A549 (cell line): ENCODE measurements around the gene FER1L5. TPM values are rescaled to one million over a fixed set of nuclear protein-coding genes. Genes with fewer than 3 reads are reported as not detected.

Experiments used
- ATAC-seq, 2 experiments: fragments of 200-7000 bp in 1 of 2; fragments of >200 bp in 1 of 2; cut with Nextera tagmentation in 1 of 2; cut with Tn5 transposase in 1 of 2; 3 replicates each; pipeline versions ENCODE4 v1.8.0 to v1.9.1; 2018 to 2020; ENCODE audit warnings: mild to moderate bottlenecking in 1 of 2, moderate library complexity in 1 of 2
- CTCF ChIA-PET: fragments of 300-600 bp; sonication (Branson Sonifier 250); formaldehyde crosslinking; extraction: SDS; loops from one replicate; lab custom pipeline; 2021; ENCODE audit warnings: antibody characterized with exemption, inconsistent platforms; lab: Yijun Ruan, JAX
- POLR2A ChIA-PET: fragments of 350-600 bp; formaldehyde crosslinking; extraction: SDS; loops from one replicate; lab custom pipeline; 2021; ENCODE audit warnings: antibody characterized with exemption, inconsistent platforms; lab: Yijun Ruan, JAX
- DNase-seq, 2 experiments: peaks; one replicate each; pipeline versions ENCODE4 v3.0.0 to v3.0.0-alpha.2; 2011 to 2016; ENCODE audit warnings: low read depth in 1 of 2, low spot score in 1 of 2
- FAIRE-seq: peaks from 2 replicates; lab custom pipeline; 2011; peaks lifted over from hg19 to GRCh38; lab: Jason Lieb, UNC
- H3K27ac ChIP-seq, 2 experiments: fragments of >200 bp; sonication (Bioruptor Twin); formaldehyde crosslinking; 3 replicates each; pipeline ENCODE4 v1.5.1; 2016 to 2017
- H3K4me1 ChIP-seq: fragments of >200 bp; sonication (Bioruptor Twin); formaldehyde crosslinking; 3 replicates; pipeline ENCODE4 v1.6.1; 2016
- H3K4me2 ChIP-seq: fragments of >200 bp; sonication (Bioruptor Twin); formaldehyde crosslinking; 3 replicates; pipeline ENCODE4 v1.6.1; 2016
- H3K4me3 ChIP-seq: fragments of >200 bp; sonication (Bioruptor Twin); formaldehyde crosslinking; 3 replicates; pipeline ENCODE4 v1.5.1; 2016
- H3K9me3 ChIP-seq: fragments of >200 bp; sonication (Bioruptor Twin); formaldehyde crosslinking; 3 replicates; pipeline ENCODE4 v1.6.1; 2016
- CBX8 ChIP-seq: fragments of 200-600 bp; sonication (generic); IDR thresholded peaks from 2 replicates; pipeline ENCODE4 v1.6.1; 2016
- CHD2 ChIP-seq: fragments of 150-350 bp; IDR thresholded peaks from 2 replicates; pipeline ENCODE4 v1.6.1; 2014; ENCODE audit warnings: low read length; ENCODE audit not compliant: partially characterized antibody
- CHD4 ChIP-seq: fragments of 200-600 bp; sonication (generic); IDR thresholded peaks from 2 replicates; pipeline ENCODE4 v1.6.1; 2016; ENCODE audit warnings: antibody characterized with exemption, mild to moderate bottlenecking, borderline replicate concordance
- EHMT2 ChIP-seq: fragments of 200-600 bp; sonication (generic); IDR thresholded peaks from 2 replicates; pipeline ENCODE4 v1.6.1; 2016; ENCODE audit warnings: antibody characterized with exemption, low read depth, mild to moderate bottlenecking, moderate library complexity
- HDAC2 ChIP-seq: fragments of 200-600 bp; sonication (generic); IDR thresholded peaks from 2 replicates; pipeline ENCODE4 v1.6.1; 2016
- HOXA7 ChIP-seq: fragments of 250-450 bp; sonication (Bioruptor Pico); IDR thresholded peaks from 2 replicates; pipeline ENCODE4 v1.5.0; 2020; ENCODE audit warnings: mild to moderate bottlenecking, moderate library complexity
- HOXB5 ChIP-seq: fragments of 250-450 bp; sonication (Bioruptor Pico); IDR thresholded peaks from 2 replicates; pipeline ENCODE4 v1.5.0; 2020; ENCODE audit warnings: mild to moderate bottlenecking, moderate library complexity
- JUNB ChIP-seq: fragments of >200 bp; sonication (Bioruptor Twin); formaldehyde crosslinking; IDR thresholded peaks from 2 replicates; pipeline ENCODE4 v1.6.1; 2016
- NPAS2 ChIP-seq: fragments of 250-450 bp; sonication (Bioruptor Pico); IDR thresholded peaks from 2 replicates; pipeline ENCODE4 v1.8.0; 2022; ENCODE audit warnings: mild to moderate bottlenecking, moderate library complexity, borderline replicate concordance
- RARB ChIP-seq: fragments of 250-450 bp; sonication (Bioruptor Pico); IDR thresholded peaks from 2 replicates; pipeline ENCODE4 v1.8.0; 2021; ENCODE audit warnings: mild to moderate bottlenecking, moderate library complexity
- TP53 ChIP-seq: fragments of 250-450 bp; sonication (Bioruptor Pico); IDR thresholded peaks from 2 replicates; pipeline ENCODE4 v1.5.0; 2021; ENCODE audit warnings: mild to moderate bottlenecking, moderate library complexity
- ZFP36 ChIP-seq: fragments of 450-650 bp; IDR thresholded peaks from 2 replicates; pipeline ENCODE4 v1.6.1; 2014; ENCODE audit warnings: borderline replicate concordance; ENCODE audit not compliant: partially characterized antibody
- ZSCAN20 ChIP-seq: fragments of 250-450 bp; sonication (Bioruptor Pico); IDR thresholded peaks from 2 replicates; pipeline ENCODE4 v1.8.0; 2022; ENCODE audit warnings: mild to moderate bottlenecking, moderate library complexity
- WGBS: methylation state at CpG from one replicate; pipeline ENCODE4 v1.1.6; 2017; ENCODE audit errors: missing lambda C conversion rate; 5-methylcytosine and 5-hydroxymethylcytosine counted together
- polyA plus RNA-seq, 4 experiments: library from polyadenylated mRNA; depleted of rRNA in 3 of 4; stranded (reverse); fragments of >200 nt; fragmentation: RNase III in 1 of 4; extraction: RNeasy Plus Mini Kit Qiagen cat#74134 plus additional on column Dnase treatment in 1 of 4; gene quantifications; 2 replicates in 3 of 4; 3 replicates in 1 of 4; pipeline ENCODE4 v1.2.3, GENCODE V29; 2011 to 2017
- TF ChIP-seq, protein P1 (sequence below): fragments of >200 bp; sonication (Bioruptor Twin); formaldehyde crosslinking; IDR thresholded peaks from 3 replicates; pipeline ENCODE4 v1.6.1; 2016
- TF ChIP-seq, protein P2 (sequence below): IDR thresholded peaks from 2 replicates; pipeline ENCODE4 v1.6.1; 2012; ENCODE audit warnings: low read depth, borderline replicate concordance
- TF ChIP-seq, protein P3 (sequence below): fragments of >200 bp; sonication (Bioruptor Twin); formaldehyde crosslinking; IDR thresholded peaks from 2 replicates; pipeline ENCODE4 v1.6.1; 2016
- TF ChIP-seq, protein P4 (sequence below): fragments of >200 bp; sonication (Bioruptor Twin); formaldehyde crosslinking; IDR thresholded peaks from 3 replicates; pipeline ENCODE4 v1.5.1; 2016
- TF ChIP-seq, protein P5 (sequence below): fragments of 450-650 bp; IDR thresholded peaks from 2 replicates; pipeline ENCODE4 v1.6.1; 2014; ENCODE audit warnings: antibody characterized with exemption
- TF ChIP-seq, protein P6 (sequence below): fragments of 250-450 bp; sonication (Bioruptor Pico); IDR thresholded peaks from 2 replicates; pipeline ENCODE4 v1.5.0; 2021; ENCODE audit warnings: mild to moderate bottlenecking, moderate library complexity, borderline replicate concordance
- TF ChIP-seq, protein P7 (sequence below): fragments of 150-350 bp; IDR thresholded peaks from 2 replicates; pipeline ENCODE4 v1.6.1; 2014; ENCODE audit warnings: low read depth, mild to moderate bottlenecking, low read length

FER1L5 gene
- polyA plus RNA-seq, 2 of the 4 experiments (the other 2 are of a cell fraction), result 0.01 TPM; not detected in 1

DNA sequence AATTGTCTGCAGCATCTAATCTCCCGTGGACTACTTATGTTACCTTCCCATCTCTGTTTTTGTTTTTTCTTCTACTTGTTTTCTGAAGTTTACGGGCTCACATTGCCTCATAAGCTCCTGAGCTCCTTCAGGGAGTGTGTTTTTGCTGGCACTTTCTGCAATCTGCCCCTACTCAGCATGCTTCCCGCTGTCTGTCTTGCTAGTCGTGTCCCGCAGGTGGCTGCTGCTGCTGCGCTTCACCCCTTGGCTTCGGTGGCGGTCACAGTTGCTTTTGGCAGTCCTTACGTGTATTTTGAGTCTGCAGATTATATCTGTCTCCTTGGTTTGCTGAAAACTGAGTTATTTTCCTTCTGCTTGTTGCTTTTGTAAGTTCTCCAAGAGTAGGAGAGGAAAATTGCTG, 37.3 kb downstream of the FER1L5 start:
- POLR2A ChIA-PET, result no interaction called here
- no peak overlapping the region for H3K4me3 ChIP-seq
- FAIRE-seq, result no peak

DNA sequence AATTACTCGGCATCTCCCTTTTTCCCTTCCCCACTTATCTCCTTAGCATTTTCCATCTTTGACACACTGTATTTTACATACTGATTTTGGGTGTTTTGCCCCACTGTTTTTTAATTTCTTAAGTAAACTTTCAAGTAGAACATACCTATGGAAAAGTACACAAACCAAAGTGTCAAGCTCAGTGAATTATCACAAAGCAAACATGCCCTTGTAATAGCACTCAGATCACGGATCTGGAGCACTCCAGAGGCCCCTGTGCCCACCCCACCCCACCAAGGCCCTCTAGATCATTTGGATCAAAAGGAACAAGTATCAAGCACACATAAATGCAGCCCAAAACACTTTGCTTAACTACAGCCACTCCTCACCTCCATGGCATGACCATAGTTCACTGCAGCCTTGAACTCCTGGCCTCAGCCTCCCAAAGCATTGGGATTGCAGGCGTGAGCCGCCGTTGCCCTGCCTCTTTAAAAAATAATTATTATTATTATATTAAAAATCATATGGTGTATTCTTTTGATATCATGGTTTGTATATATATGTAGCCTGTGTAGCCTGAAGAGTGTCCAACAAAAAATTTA, 38.1 kb downstream of the FER1L5 start:
- ATAC-seq, result no peak
- H3K9me3 ChIP-seq, result no peaks in the 10 kb centered on the region
- TF ChIP-seq, protein P1, sequence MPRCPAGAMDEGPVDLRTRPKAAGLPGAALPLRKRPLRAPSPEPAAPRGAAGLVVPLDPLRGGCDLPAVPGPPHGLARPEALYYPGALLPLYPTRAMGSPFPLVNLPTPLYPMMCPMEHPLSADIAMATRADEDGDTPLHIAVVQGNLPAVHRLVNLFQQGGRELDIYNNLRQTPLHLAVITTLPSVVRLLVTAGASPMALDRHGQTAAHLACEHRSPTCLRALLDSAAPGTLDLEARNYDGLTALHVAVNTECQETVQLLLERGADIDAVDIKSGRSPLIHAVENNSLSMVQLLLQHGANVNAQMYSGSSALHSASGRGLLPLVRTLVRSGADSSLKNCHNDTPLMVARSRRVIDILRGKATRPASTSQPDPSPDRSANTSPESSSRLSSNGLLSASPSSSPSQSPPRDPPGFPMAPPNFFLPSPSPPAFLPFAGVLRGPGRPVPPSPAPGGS, result no peak
- TF ChIP-seq, protein P2, sequence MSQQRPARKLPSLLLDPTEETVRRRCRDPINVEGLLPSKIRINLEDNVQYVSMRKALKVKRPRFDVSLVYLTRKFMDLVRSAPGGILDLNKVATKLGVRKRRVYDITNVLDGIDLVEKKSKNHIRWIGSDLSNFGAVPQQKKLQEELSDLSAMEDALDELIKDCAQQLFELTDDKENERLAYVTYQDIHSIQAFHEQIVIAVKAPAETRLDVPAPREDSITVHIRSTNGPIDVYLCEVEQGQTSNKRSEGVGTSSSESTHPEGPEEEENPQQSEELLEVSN, result no peak
- TF ChIP-seq HDAC2, result no peak
- no peak for TF ChIP-seq ZFP36
- TF ChIP-seq CHD4, result no peak
- TF ChIP-seq HOXA7 (CRISPR knock-in tag), result no peak
- TF ChIP-seq, protein P3, sequence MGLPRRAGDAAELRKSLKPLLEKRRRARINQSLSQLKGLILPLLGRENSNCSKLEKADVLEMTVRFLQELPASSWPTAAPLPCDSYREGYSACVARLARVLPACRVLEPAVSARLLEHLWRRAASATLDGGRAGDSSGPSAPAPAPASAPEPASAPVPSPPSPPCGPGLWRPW, result no peak
- TF ChIP-seq, protein P4, sequence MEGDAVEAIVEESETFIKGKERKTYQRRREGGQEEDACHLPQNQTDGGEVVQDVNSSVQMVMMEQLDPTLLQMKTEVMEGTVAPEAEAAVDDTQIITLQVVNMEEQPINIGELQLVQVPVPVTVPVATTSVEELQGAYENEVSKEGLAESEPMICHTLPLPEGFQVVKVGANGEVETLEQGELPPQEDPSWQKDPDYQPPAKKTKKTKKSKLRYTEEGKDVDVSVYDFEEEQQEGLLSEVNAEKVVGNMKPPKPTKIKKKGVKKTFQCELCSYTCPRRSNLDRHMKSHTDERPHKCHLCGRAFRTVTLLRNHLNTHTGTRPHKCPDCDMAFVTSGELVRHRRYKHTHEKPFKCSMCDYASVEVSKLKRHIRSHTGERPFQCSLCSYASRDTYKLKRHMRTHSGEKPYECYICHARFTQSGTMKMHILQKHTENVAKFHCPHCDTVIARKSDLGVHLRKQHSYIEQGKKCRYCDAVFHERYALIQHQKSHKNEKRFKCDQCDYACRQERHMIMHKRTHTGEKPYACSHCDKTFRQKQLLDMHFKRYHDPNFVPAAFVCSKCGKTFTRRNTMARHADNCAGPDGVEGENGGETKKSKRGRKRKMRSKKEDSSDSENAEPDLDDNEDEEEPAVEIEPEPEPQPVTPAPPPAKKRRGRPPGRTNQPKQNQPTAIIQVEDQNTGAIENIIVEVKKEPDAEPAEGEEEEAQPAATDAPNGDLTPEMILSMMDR, result no peak
- TF ChIP-seq HOXB5 (CRISPR knock-in tag), result no peak
- TF ChIP-seq, protein P5, sequence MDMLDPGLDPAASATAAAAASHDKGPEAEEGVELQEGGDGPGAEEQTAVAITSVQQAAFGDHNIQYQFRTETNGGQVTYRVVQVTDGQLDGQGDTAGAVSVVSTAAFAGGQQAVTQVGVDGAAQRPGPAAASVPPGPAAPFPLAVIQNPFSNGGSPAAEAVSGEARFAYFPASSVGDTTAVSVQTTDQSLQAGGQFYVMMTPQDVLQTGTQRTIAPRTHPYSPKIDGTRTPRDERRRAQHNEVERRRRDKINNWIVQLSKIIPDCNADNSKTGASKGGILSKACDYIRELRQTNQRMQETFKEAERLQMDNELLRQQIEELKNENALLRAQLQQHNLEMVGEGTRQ, result no peak
- TF ChIP-seq EHMT2, result no peak
- TF ChIP-seq, protein P6, sequence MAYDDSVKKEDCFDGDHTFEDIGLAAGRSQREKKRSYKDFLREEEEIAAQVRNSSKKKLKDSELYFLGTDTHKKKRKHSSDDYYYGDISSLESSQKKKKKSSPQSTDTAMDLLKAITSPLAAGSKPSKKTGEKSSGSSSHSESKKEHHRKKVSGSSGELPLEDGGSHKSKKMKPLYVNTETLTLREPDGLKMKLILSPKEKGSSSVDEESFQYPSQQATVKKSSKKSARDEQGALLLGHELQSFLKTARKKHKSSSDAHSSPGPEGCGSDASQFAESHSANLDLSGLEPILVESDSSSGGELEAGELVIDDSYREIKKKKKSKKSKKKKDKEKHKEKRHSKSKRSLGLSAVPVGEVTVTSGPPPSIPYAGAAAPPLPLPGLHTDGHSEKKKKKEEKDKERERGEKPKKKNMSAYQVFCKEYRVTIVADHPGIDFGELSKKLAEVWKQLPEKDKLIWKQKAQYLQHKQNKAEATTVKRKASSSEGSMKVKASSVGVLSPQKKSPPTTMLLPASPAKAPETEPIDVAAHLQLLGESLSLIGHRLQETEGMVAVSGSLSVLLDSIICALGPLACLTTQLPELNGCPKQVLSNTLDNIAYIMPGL (CRISPR knock-in tag), result no peak
- TF ChIP-seq, all 56 proteins: peak for 0
- FAIRE-seq (no peak), DNase-seq (no peak)
- ChIA-PET POLR2A (no interaction called here), CTCF (no interaction called here)
- peak overlapping the region in 1 of 2 experiments; percentile 19; a peak in 1 of 6 replicates for H3K27ac ChIP-seq
- peaks cover 9% of the 10 kb centered on the region for H3K4me1 ChIP-seq
- WGBS, result 71% methylated on average over 5 of the region's 5 CpGs
- peak overlapping the region; percentile 37; the same call in 1 of the 3 replicates for H3K4me2 ChIP-seq
- H3K4me3 ChIP-seq, result no peak overlapping the region

More for the DNA sequence above, 37.3 kb downstream of the FER1L5 start:
- H3K4me2 ChIP-seq, result no peak overlapping the region; the same call in 2 of the 3 replicates
- DNase-seq (no peak), ATAC-seq (no peak)
- 80% methylated on average over 9 of the region's 9 CpGs for WGBS
- H3K27ac ChIP-seq, result no peak overlapping the region
- H3K4me1 ChIP-seq, result peaks cover 9% of the 10 kb centered on the region
- no peaks in the 10 kb centered on the region for H3K9me3 ChIP-seq
- TF ChIP-seq RARB (CRISPR knock-in tag) (no peak), CHD4 (no peak), ZSCAN20 (CRISPR knock-in tag) (no peak)
- TF ChIP-seq, all 56 proteins: peak for 0
- CTCF ChIA-PET, result no interaction called here

DNA sequence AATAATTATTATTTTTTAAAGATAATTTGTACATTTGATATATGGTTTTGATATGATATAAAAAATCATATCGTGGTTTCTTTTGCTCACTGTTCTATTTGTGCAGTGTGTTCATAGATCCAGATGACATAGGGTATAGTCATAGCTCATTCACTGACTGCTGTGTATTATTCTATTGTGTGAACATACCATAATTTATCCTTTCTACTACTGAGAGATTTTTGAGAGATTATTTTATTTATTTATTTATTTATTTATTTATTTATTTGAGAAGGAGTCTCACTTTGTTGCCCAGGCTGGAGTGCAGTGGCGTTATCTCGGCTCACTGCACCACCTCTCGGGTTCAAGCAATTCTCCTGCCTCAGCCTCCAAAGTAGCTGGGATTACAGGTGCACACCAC, 39.0 kb downstream of the FER1L5 start:
- POLR2A ChIA-PET, result no interaction called here
- 81% methylated on average over 4 of the region's 4 CpGs for WGBS

More for the DNA sequence above, 39.0 kb downstream of the FER1L5 start:
- peaks cover 9% of the 10 kb centered on the region for H3K4me1 ChIP-seq
- H3K4me2 ChIP-seq, result no peak overlapping the region
- FAIRE-seq (no peak), ATAC-seq (no peak), DNase-seq (no peak)
- no peak overlapping the region for H3K27ac ChIP-seq
- no peaks in the 10 kb centered on the region for H3K9me3 ChIP-seq
- TF ChIP-seq NPAS2 (CRISPR knock-in tag) (no peak), JUNB (no peak), CHD2 (no peak), CBX8 (no peak), HOXB5 (CRISPR knock-in tag) (no peak), TP53 (no peak)
- TF ChIP-seq, protein P7, sequence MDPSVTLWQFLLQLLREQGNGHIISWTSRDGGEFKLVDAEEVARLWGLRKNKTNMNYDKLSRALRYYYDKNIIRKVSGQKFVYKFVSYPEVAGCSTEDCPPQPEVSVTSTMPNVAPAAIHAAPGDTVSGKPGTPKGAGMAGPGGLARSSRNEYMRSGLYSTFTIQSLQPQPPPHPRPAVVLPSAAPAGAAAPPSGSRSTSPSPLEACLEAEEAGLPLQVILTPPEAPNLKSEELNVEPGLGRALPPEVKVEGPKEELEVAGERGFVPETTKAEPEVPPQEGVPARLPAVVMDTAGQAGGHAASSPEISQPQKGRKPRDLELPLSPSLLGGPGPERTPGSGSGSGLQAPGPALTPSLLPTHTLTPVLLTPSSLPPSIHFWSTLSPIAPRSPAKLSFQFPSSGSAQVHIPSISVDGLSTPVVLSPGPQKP, result no peak
- no peak overlapping the region for H3K4me3 ChIP-seq
- CTCF ChIA-PET, result no interaction called here
